ENCODE data around the gene TSC22D1. TPM values are rescaled to one million over a fixed set of nuclear protein-coding genes. Genes with fewer than 3 reads are reported as not detected.

The TSC22D1 gene
- total RNA-seq, 2 experiments from 2014 or later = 14.6 to 27.7 TPM

DNA sequence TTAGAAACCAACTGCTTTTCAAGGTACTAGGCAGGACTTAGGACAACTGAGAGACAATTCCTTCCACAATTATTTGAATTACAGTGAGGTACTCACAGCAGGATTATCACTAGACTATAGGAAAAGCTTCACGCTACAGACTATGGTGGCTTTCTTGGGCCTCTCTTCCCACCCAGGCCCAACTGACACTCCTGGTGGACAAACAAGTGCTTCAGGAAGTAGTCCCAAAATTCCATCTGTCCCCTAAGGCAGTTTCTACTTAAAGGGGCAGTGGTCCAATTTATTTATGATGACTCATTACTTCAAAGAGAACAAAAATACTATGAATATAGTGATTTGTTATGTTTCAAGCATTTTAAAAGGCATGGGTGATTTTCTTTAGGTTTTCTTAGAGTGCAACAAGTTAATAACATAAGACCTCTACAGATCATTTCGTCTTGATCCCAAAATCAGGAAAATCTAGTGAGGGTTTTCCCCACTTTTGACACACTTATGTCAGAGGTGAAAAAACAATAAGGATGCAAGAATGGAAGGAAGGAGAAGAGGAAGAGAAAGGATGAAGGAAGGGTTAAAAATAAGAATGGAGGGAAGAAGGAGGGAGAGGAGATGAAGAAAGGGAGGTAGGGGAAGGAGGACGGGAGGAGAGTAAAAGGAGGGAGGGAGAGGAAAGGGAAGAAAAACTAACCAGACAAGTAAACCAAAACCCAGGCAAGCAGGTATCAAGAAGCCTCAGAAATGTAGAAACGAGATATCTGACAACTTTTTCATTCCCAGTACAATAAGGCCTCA, 101.8 kb downstream of the TSC22D1 start:
- BruUV-seq (replicated peaks) = no TSS peak
- H4K20me1 ChIP-seq (ENCODE audit: insufficient read depth, low read length) = no peaks in the 10 kb centered on the region
- CTCF ChIA-PET (ENCODE audit: unreplicated experiment) = no interaction called here
- H3K27ac ChIP-seq (ENCODE audit: low read depth, low read length, poor library complexity, severe bottlenecking) = no peak overlapping the region
- H2AFZ ChIP-seq (ENCODE audit: low read length) = no peak overlapping the region
- no peaks in the 10 kb centered on the region for H3K36me3 ChIP-seq (ENCODE audit: insufficient read depth, low read length)
- H3K4me2 ChIP-seq (ENCODE audit: low read length) = no peak overlapping the region
- H3K9me2 ChIP-seq (ENCODE audit: insufficient read depth, low read length) = no peaks in the 10 kb centered on the region
- POLR2A ChIA-PET = interaction anchor here (0.6 to 1.0 kb wide), 3 partner anchors 12 to 566 kb away, joined by 3 to 4 read pairs (median 3); no protein-coding TSS in a partner anchor
- H3K4me3 ChIP-seq (ENCODE audit: low read depth, low read length, poor library complexity, severe bottlenecking) = no peak overlapping the region
- H3K4me1 ChIP-seq (ENCODE audit: insufficient read depth, low read length, poor library complexity, severe bottlenecking) = no peaks in the 10 kb centered on the region
- intact Hi-C loops (cut with micrococcal nuclease; ENCODE audit: unreplicated experiment) = no loop called here
- H3K9me3 ChIP-seq (ENCODE audit: low read length) = no peaks in the 10 kb centered on the region
- H3K79me2 ChIP-seq (ENCODE audit: insufficient read depth, low read depth, low read length) = no peaks in the 10 kb centered on the region
- DNase-seq (ENCODE audit: low spot score) = no peak
- TF ChIP-seq, protein P1, sequence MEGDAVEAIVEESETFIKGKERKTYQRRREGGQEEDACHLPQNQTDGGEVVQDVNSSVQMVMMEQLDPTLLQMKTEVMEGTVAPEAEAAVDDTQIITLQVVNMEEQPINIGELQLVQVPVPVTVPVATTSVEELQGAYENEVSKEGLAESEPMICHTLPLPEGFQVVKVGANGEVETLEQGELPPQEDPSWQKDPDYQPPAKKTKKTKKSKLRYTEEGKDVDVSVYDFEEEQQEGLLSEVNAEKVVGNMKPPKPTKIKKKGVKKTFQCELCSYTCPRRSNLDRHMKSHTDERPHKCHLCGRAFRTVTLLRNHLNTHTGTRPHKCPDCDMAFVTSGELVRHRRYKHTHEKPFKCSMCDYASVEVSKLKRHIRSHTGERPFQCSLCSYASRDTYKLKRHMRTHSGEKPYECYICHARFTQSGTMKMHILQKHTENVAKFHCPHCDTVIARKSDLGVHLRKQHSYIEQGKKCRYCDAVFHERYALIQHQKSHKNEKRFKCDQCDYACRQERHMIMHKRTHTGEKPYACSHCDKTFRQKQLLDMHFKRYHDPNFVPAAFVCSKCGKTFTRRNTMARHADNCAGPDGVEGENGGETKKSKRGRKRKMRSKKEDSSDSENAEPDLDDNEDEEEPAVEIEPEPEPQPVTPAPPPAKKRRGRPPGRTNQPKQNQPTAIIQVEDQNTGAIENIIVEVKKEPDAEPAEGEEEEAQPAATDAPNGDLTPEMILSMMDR (conservative IDR thresholded peaks at IDR 0.05; ENCODE audit: low read length) = no peak
- no peak for TF ChIP-seq EZH2phosphoT487 (IDR thresholded peaks at IDR 0.05; ENCODE audit: borderline replicate concordance, low read depth, low read length)

DNA sequence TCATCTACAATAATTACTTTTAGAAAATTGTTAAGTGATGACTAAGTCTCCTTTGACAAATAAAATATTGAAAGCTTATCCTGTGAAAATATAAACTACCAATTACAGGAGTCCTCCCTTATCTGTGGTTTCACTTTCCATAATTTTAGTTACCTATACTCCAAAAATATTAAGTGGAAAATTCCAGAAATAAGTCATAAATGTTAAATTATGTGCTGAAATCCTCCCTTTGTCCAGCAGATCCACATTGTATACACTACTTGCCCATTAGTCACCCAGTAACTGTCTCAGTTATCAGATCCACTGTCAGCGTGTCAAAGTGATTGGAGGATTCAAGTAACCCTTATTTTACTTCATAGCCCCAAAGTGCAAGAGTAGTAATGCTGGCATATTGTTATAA, 104.4 kb downstream of the TSC22D1 start:
- no peaks in the 10 kb centered on the region for H3K9me2 ChIP-seq (ENCODE audit: insufficient read depth, low read length)
- H2AFZ ChIP-seq (ENCODE audit: low read length) = no peak overlapping the region
- intact Hi-C loops (cut with micrococcal nuclease; ENCODE audit: unreplicated experiment) = no loop called here
- TF ChIP-seq EZH2phosphoT487 (IDR thresholded peaks at IDR 0.05; ENCODE audit: borderline replicate concordance, low read depth, low read length) = no peak
- TF ChIP-seq, protein P1 (conservative IDR thresholded peaks at IDR 0.05; ENCODE audit: low read length) = no peak
- no peak overlapping the region for H3K4me2 ChIP-seq (ENCODE audit: low read length)
- no peaks in the 10 kb centered on the region for H3K36me3 ChIP-seq (ENCODE audit: insufficient read depth, low read length)
- no peaks in the 10 kb centered on the region for H4K20me1 ChIP-seq (ENCODE audit: insufficient read depth, low read length)
- no peak overlapping the region for H3K4me3 ChIP-seq (ENCODE audit: low read depth, low read length, poor library complexity, severe bottlenecking)
- BruUV-seq (replicated peaks) = no TSS peak
- no peaks in the 10 kb centered on the region for H3K4me1 ChIP-seq (ENCODE audit: insufficient read depth, low read length, poor library complexity, severe bottlenecking)
- DNase-seq (ENCODE audit: low spot score) = no peak
- H3K79me2 ChIP-seq (ENCODE audit: insufficient read depth, low read depth, low read length) = no peaks in the 10 kb centered on the region
- ChIA-PET CTCF (ENCODE audit: unreplicated experiment) (no interaction called here), POLR2A (no interaction called here)
- no peak overlapping the region for H3K27ac ChIP-seq (ENCODE audit: low read depth, low read length, poor library complexity, severe bottlenecking)
- no peaks in the 10 kb centered on the region for H3K9me3 ChIP-seq (ENCODE audit: low read length)
